ENCODE data around the gene TIGD1. TPM values are rescaled to one million over a fixed set of nuclear protein-coding genes. Genes with fewer than 3 reads are reported as not detected.
A peak's percentile ranks its signal among the peaks of the same experiment; 100 is the strongest.

TIGD1 gene
- total and polyA plus RNA-seq, 5 donors from 2014 or later: 11.2 to 15.1 (median 14.5) TPM

DNA sequence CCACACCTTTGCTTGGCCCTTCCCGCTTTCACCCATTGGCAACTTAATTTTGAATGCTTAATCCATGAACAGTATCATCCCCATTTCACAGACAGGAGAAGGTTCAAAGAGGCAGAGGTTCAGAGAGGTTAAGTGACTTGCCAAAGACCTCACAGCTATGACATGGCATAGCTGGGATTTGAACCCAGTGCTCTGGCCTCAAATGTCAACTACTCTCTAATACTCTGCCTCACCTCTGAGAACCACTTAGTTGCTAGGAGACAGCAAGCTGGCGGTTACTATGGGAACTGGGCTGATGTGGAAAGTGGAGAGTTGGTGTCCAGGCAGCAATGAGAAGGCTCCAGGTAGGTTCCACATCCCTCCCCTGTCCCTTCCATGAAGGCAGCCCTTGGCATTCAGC is 45.9 kb downstream of the TIGD1 start:
- Mint-ChIP-seq H3K27me3 (peaks cover 44% of the 10 kb centered on the region), H3K9me3 (no peaks in the 10 kb centered on the region), H3K4me3 (no peak overlapping the region), H3K4me1 (peaks cover 0 to 8% (median 0%) of the 10 kb centered on the region in 4 donors), H3K36me3 (no peaks in the 10 kb centered on the region), H3K27ac (peak overlapping the region in 1 of 3 donors; percentile 33)
- H3K4me1 ChIP-seq (ENCODE audit: control insufficient read depth, insufficient read depth, low read length, poor library complexity, severe bottlenecking): peaks cover 6% of the 10 kb centered on the region
- no peak overlapping the region for H3K4me3 ChIP-seq (ENCODE audit: low read depth, low read length)
- ATAC-seq (ENCODE audit: low read depth in 2 of 2) (no peak), DNase-seq (no peak)
- peaks cover 6% of the 10 kb centered on the region for H3K27me3 ChIP-seq (ENCODE audit: control insufficient read depth, insufficient read depth, low read length)
- H3K36me3 ChIP-seq (ENCODE audit: control insufficient read depth, insufficient read depth, low read length): no peaks in the 10 kb centered on the region
- H3K27ac ChIP-seq (ENCODE audit: insufficient read depth, low read length, poor library complexity, severe bottlenecking): no peak overlapping the region
- H3K9me3 ChIP-seq (ENCODE audit: control insufficient read depth in 2 of 2, low read length in 2 of 2): no peaks in the 10 kb centered on the region

DNA sequence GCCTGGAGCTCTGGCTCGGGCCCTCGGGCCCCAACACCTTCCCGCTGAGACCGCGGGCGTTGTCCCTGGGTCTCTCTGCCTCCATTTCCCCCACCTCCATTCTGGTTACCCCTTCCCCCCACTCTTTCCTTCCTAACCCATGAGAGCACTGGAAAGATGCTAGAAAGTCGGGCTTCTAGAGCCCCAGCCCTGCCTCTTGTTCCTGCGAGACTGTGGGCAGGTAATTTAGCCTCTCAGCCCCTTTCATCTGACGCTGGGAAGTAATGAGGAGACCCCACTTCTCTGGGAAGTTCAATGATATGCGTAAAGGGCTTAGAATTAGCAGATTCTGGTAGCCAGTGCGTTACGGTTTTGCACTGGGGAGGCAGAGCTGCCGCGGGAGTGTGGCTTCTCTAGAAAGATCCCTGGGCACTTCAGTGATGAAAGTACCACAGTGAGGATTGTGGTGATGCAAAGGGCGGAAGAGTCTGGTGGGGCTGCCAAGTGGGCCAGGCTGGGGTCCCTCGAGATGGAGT is 46.5 kb downstream of the TIGD1 start:
- peaks cover 6% of the 10 kb centered on the region for H3K27me3 ChIP-seq (ENCODE audit: control insufficient read depth, insufficient read depth, low read length)
- no peak overlapping the region for H3K4me3 ChIP-seq (ENCODE audit: low read depth, low read length)
- no peaks in the 10 kb centered on the region for H3K36me3 ChIP-seq (ENCODE audit: control insufficient read depth, insufficient read depth, low read length)
- H3K9me3 Mint-ChIP-seq: no peaks in the 10 kb centered on the region
- no peaks in the 10 kb centered on the region for H3K9me3 ChIP-seq (ENCODE audit: control insufficient read depth in 2 of 2, low read length in 2 of 2)
- DNase-seq (no peak), ATAC-seq (ENCODE audit: low read depth in 2 of 2) (no peak)
- no peak overlapping the region for H3K27ac Mint-ChIP-seq
- H3K4me1 Mint-ChIP-seq: peaks cover 0 to 8% (median 0%) of the 10 kb centered on the region in 4 donors
- H3K4me1 ChIP-seq (ENCODE audit: control insufficient read depth, insufficient read depth, low read length, poor library complexity, severe bottlenecking): peaks cover 6% of the 10 kb centered on the region
- H3K27ac ChIP-seq (ENCODE audit: insufficient read depth, low read length, poor library complexity, severe bottlenecking): no peak overlapping the region
- H3K36me3 Mint-ChIP-seq: no peaks in the 10 kb centered on the region
- H3K4me3 Mint-ChIP-seq: no peak overlapping the region
- H3K27me3 Mint-ChIP-seq: peaks cover 44% of the 10 kb centered on the region

DNA sequence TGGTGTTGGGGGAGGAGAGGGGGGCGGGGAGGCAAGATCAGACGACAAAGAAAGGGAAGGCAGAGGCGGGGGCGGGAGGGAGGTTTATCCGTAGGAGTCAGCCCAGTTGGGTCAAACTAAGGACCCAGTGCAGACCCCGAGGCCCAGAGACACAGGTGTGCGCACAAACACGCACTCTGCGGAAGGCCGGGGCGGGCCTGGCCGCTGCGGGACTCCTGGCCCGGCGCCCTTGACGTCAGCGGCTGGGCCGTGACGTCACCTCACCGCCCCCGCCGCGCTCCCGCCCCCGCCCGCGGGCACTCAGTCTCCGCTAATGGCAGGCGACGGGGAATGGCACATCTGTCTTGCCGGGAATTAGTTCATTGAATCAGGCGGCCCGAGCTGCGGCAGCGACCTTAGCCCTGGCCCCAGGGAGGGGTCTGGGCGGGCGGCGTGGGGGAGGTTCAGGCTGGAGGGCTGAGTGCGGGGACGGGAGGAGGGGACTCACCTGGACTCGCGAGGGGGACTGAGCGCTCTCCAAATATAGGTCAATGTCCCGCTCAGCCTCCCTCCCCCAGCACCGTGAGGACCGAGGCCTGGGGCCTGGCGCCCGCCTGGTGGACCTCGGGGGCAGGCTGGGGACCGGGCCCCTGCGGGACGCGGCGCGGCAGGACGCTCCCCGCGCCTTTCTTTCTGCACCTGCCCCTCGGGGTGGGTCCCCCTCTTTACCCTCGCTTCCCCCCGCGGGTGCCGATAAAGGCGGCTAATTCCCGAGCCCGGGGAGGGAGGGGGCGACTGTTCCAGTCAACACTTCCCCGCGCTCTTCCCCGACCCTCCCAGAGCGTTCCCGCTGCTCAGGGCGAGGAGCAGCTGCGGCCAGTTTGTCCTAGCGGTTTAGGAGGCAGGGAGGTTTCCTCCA is 47.2 kb downstream of the TIGD1 start:
- Mint-ChIP-seq H3K36me3 (peaks cover 4% of the 10 kb centered on the region), H3K27me3 (peaks cover 48% of the 10 kb centered on the region), H3K9me3 (peaks cover 0 to 3% (median 0%) of the 10 kb centered on the region in 7 donors), H3K27ac (no peak overlapping the region), H3K4me3 (peak overlapping the region in 1 of 4 donors; percentile 76), H3K4me1 (peaks cover 0 to 8% (median 0%) of the 10 kb centered on the region in 4 donors)
- Histone ChIP-seq H3K4me1 (ENCODE audit: control insufficient read depth, insufficient read depth, low read length, poor library complexity, severe bottlenecking) (peaks cover 6% of the 10 kb centered on the region), H3K4me3 (ENCODE audit: low read depth, low read length) (no peak overlapping the region), H3K9me3 (ENCODE audit: control insufficient read depth in 2 of 2, low read length in 2 of 2) (no peaks in the 10 kb centered on the region), H3K36me3 (ENCODE audit: control insufficient read depth, insufficient read depth, low read length) (no peaks in the 10 kb centered on the region), H3K27me3 (ENCODE audit: control insufficient read depth, insufficient read depth, low read length) (peaks cover 6% of the 10 kb centered on the region), H3K27ac (ENCODE audit: insufficient read depth, low read length, poor library complexity, severe bottlenecking) (no peak overlapping the region)
- ATAC-seq (ENCODE audit: low read depth in 2 of 2): no peak
- peak in 2 of 3 donors; percentile 28 to 29 for DNase-seq

DNA sequence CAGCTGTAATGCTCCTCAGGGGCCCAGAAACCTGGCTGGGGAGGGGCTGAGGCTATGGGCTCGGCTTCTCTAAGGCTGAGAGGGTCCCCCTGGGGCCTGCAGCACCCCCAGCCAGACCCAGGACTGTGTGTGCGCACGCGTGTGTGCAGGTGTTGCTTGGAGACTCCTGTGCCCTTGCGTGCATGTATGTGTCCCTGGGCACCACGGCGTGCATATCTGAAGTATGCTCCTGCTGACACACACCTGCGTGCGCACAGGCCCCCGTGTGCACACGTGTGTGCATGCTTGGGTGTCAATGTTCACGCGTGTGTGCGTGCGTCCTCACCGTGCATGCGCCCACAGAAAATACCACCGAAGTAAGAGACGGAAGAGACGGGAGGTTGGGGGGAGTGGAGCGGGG is 47.8 kb downstream of the TIGD1 start:
- H3K36me3 Mint-ChIP-seq: peaks cover 4% of the 10 kb centered on the region
- H3K4me1 Mint-ChIP-seq: peaks cover 0 to 8% (median 0%) of the 10 kb centered on the region in 4 donors
- H3K36me3 ChIP-seq (ENCODE audit: control insufficient read depth, insufficient read depth, low read length): no peaks in the 10 kb centered on the region
- peaks cover 6% of the 10 kb centered on the region for H3K27me3 ChIP-seq (ENCODE audit: control insufficient read depth, insufficient read depth, low read length)
- ATAC-seq (ENCODE audit: low read depth in 2 of 2) (no peak), DNase-seq (peak in 1 of 3 donors; percentile 3)
- no peak overlapping the region for H3K4me3 ChIP-seq (ENCODE audit: low read depth, low read length)
- H3K27ac ChIP-seq (ENCODE audit: insufficient read depth, low read length, poor library complexity, severe bottlenecking): no peak overlapping the region
- H3K9me3 ChIP-seq (ENCODE audit: control insufficient read depth in 2 of 2, low read length in 2 of 2): no peaks in the 10 kb centered on the region
- H3K27ac Mint-ChIP-seq: no peak overlapping the region
- H3K9me3 Mint-ChIP-seq: peaks cover 0 to 3% (median 0%) of the 10 kb centered on the region in 7 donors
- peaks cover 6% of the 10 kb centered on the region for H3K4me1 ChIP-seq (ENCODE audit: control insufficient read depth, insufficient read depth, low read length, poor library complexity, severe bottlenecking)
- H3K27me3 Mint-ChIP-seq: peaks cover 48% of the 10 kb centered on the region
- peak overlapping the region in 2 of 4 donors; percentile 40 to 76 for H3K4me3 Mint-ChIP-seq

DNA sequence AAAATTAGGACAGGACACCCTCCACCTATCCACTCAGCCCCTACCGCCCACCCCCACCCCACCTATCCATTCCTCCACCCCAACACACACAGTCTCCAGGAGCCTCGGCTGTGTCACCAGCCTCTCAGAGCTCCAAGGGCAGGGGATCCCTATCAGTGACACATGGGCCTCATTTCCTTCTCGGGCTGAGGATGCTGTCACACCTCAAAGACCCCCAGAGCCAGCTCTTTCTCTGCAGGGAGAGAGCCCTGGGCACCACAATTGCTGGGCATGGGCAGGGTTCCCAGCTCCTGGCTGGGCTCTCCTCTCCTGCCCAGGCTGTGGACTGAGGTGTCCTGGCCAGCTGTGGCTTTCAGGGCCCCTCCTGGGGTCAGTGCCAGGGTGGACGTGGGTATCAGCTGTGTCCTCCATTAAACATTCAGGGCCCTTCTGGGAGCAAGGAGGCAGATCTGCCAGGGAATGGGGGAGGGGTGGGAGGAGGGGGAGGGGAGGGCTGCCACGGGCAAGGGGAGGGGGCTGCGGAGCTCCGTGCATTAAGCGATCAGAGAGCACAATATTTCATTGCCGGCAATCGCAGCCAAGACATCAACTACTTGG is 48.5 kb downstream of the TIGD1 start:
- peaks cover 0 to 8% (median 0%) of the 10 kb centered on the region in 4 donors for H3K4me1 Mint-ChIP-seq
- H3K27ac ChIP-seq (ENCODE audit: insufficient read depth, low read length, poor library complexity, severe bottlenecking): no peak overlapping the region
- peaks cover 48% of the 10 kb centered on the region for H3K27me3 Mint-ChIP-seq
- peaks cover 0 to 3% (median 0%) of the 10 kb centered on the region in 7 donors for H3K9me3 Mint-ChIP-seq
- H3K9me3 ChIP-seq (ENCODE audit: control insufficient read depth in 2 of 2, low read length in 2 of 2): no peaks in the 10 kb centered on the region
- no peak overlapping the region for H3K4me3 Mint-ChIP-seq
- no peak overlapping the region for H3K27ac Mint-ChIP-seq
- DNase-seq (no peak), ATAC-seq (ENCODE audit: low read depth in 2 of 2) (no peak)
- H3K4me3 ChIP-seq (ENCODE audit: low read depth, low read length): no peak overlapping the region
- H3K27me3 ChIP-seq (ENCODE audit: control insufficient read depth, insufficient read depth, low read length): peaks cover 6% of the 10 kb centered on the region
- no peaks in the 10 kb centered on the region for H3K36me3 ChIP-seq (ENCODE audit: control insufficient read depth, insufficient read depth, low read length)
- peaks cover 6% of the 10 kb centered on the region for H3K4me1 ChIP-seq (ENCODE audit: control insufficient read depth, insufficient read depth, low read length, poor library complexity, severe bottlenecking)
- peaks cover 4% of the 10 kb centered on the region for H3K36me3 Mint-ChIP-seq

DNA sequence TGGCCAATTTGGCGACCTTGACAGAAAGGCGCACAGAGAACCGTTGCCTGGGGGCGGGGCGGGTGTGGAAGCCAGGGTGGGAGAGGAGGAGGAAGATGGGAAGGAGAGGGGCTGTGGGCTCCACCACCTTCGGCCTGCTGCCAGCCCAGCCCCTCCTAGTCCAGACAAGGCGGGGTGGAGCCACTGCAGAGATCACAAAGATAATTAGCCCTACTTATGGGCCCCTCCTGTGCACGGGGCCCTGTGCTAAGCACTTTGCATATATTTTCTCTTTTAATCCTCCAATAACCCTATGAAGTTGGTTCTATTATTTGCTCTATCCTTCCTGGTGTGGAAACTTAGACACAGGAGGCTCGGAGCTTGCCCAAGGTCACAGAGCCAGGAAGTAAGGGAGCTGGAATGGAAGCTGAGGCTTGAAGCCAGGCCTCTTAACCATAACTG is 49.0 kb downstream of the TIGD1 start:
- ATAC-seq (ENCODE audit: low read depth in 2 of 2): no peak
- Mint-ChIP-seq H3K27me3 (peaks cover 48% of the 10 kb centered on the region), H3K9me3 (peaks cover 0 to 3% (median 0%) of the 10 kb centered on the region in 7 donors), H3K36me3 (peaks cover 4% of the 10 kb centered on the region), H3K4me1 (peaks cover 0 to 8% (median 0%) of the 10 kb centered on the region in 4 donors), H3K4me3 (no peak overlapping the region), H3K27ac (no peak overlapping the region)
- Histone ChIP-seq H3K27me3 (ENCODE audit: control insufficient read depth, insufficient read depth, low read length) (peaks cover 6% of the 10 kb centered on the region), H3K4me1 (ENCODE audit: control insufficient read depth, insufficient read depth, low read length, poor library complexity, severe bottlenecking) (peaks cover 6% of the 10 kb centered on the region), H3K4me3 (ENCODE audit: low read depth, low read length) (no peak overlapping the region), H3K36me3 (ENCODE audit: control insufficient read depth, insufficient read depth, low read length) (no peaks in the 10 kb centered on the region), H3K9me3 (ENCODE audit: control insufficient read depth in 2 of 2, low read length in 2 of 2) (no peaks in the 10 kb centered on the region), H3K27ac (ENCODE audit: insufficient read depth, low read length, poor library complexity, severe bottlenecking) (no peak overlapping the region)
- no peak for DNase-seq

DNA sequence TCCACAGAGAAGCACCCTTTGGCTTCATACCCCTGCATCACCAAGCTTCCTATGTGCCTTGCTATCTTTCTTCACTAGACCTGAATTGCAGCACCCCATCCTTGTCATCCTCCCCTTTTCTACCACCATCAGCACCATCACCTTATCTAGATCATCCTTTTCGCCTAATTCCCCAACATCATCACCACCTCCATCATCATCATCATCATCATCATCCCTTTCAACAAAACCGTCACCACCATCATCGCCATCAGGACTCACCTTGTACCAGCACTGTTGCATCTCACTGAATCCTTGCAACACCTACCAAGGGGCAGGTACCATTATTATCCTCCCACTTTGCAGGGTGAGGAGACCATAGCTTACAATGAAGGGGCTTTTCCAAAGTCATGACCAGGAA is 51.9 kb downstream of the TIGD1 start:
- Mint-ChIP-seq H3K36me3 (peaks cover 4% of the 10 kb centered on the region), H3K27ac (peak overlapping the region in 1 of 3 donors; percentile 21)

More for the DNA sequence above, 51.9 kb downstream of the TIGD1 start:
- H3K36me3 ChIP-seq (ENCODE audit: control insufficient read depth, insufficient read depth, low read length): no peaks in the 10 kb centered on the region
- no peaks in the 10 kb centered on the region for H3K27me3 ChIP-seq (ENCODE audit: control insufficient read depth, insufficient read depth, low read length)
- H3K27ac ChIP-seq (ENCODE audit: insufficient read depth, low read length, poor library complexity, severe bottlenecking): no peak overlapping the region
- peaks cover 3% of the 10 kb centered on the region for H3K4me1 ChIP-seq (ENCODE audit: control insufficient read depth, insufficient read depth, low read length, poor library complexity, severe bottlenecking)
- no peaks in the 10 kb centered on the region for H3K9me3 ChIP-seq (ENCODE audit: control insufficient read depth in 2 of 2, low read length in 2 of 2)
- no peak overlapping the region for H3K4me3 ChIP-seq (ENCODE audit: low read depth, low read length)
- Mint-ChIP-seq H3K9me3 (peaks cover 0 to 4% (median 0%) of the 10 kb centered on the region in 7 donors), H3K27me3 (peaks cover 26% of the 10 kb centered on the region), H3K4me3 (no peak overlapping the region), H3K4me1 (peaks cover 0 to 4% (median 0%) of the 10 kb centered on the region in 4 donors)
- ATAC-seq (ENCODE audit: low read depth in 2 of 2) (no peak), DNase-seq (no peak)

All from CD4-positive, CD25-positive, alpha-beta regulatory T cell (primary cell).